Neural cell (in vitro differentiated cells): ENCODE results near the gene IL3RA. TPM values are rescaled to one million over a fixed set of nuclear protein-coding genes. Genes with fewer than 3 reads are reported as not detected.

Source experiments
- H2AFZ ChIP-seq: fragments of 200-600, 300-800 bp; sonication (generic), shearing (Covaris generic); 2 replicates; pipeline ENCODE4 v1.6.0; 2014; ENCODE audit warnings: low read depth, mild to moderate bottlenecking, antibody characterized with exemption, low read length, moderate library complexity
- H3F3A ChIP-seq: fragments of 200-600 bp; shearing (Covaris generic); 2 replicates; pipeline ENCODE4 v1.6.1; 2016; ENCODE audit warnings: mild to moderate bottlenecking, moderate library complexity, mixed read lengths, antibody characterized with exemption, low read length; ENCODE audit not compliant: insufficient read depth, poor library complexity, severe bottlenecking
- H3K27ac ChIP-seq: fragments of 200-600, 300-800 bp; sonication (generic), shearing (Covaris generic); 2 replicates; pipeline ENCODE4 v1.5.1; 2014; ENCODE audit warnings: mild to moderate bottlenecking, low read length, moderate library complexity
- H3K27me3 ChIP-seq: fragments of 300-800, 200-600 bp; sonication (generic), shearing (Covaris generic); 2 replicates; pipeline ENCODE4 v1.6.0; 2014; ENCODE audit warnings: mild to moderate bottlenecking, low read depth, low read length, moderate library complexity; ENCODE audit not compliant: insufficient read depth
- H3K36me3 ChIP-seq: fragments of 300-800, 200-600 bp; sonication (generic), shearing (Covaris generic); 2 replicates; pipeline ENCODE4 v1.5.1; 2014; ENCODE audit warnings: mild to moderate bottlenecking, antibody characterized with exemption, low read length, moderate library complexity; ENCODE audit not compliant: insufficient read depth
- H3K4me2 ChIP-seq: fragments of 300-800, 200-600 bp; sonication (generic), shearing (Covaris generic); 2 replicates; pipeline ENCODE4 v1.6.0; 2014; ENCODE audit warnings: mild to moderate bottlenecking, low read length
- H3K4me3 ChIP-seq: fragments of 300-800, 200-600 bp; sonication (generic), shearing (Covaris generic); 2 replicates; pipeline ENCODE4 v1.5.1; 2014; ENCODE audit warnings: mild to moderate bottlenecking, low read length, moderate library complexity
- H3K79me2 ChIP-seq: fragments of 200-600 bp; shearing (Covaris generic); replicated peaks from 2 replicates; pipeline ENCODE4 v1.6.0; 2014; ENCODE audit warnings: mild to moderate bottlenecking, low read length, moderate library complexity; ENCODE audit not compliant: insufficient read depth
- H3K9ac ChIP-seq: fragments of 300-800, 200-600 bp; sonication (generic), shearing (Covaris generic); 2 replicates; pipeline ENCODE4 v1.6.1; 2016; ENCODE audit warnings: mild to moderate bottlenecking, low read length, mixed read lengths
- H3K9me2 ChIP-seq: fragments of 200-600 bp; shearing (Covaris generic); 2 replicates; pipeline ENCODE4 v1.6.1; 2016; ENCODE audit warnings: mild to moderate bottlenecking, low read length, mixed read lengths; ENCODE audit not compliant: insufficient read depth
- H3K9me3 ChIP-seq: fragments of 200-600, 300-800 bp; sonication (generic), shearing (Covaris generic); 2 replicates; pipeline ENCODE4 v1.6.1; 2016; ENCODE audit warnings: mild to moderate bottlenecking, mixed run types, low read length, moderate library complexity, mixed read lengths
- H4K20me1 ChIP-seq: fragments of 200-600 bp; shearing (Covaris generic); 2 replicates; pipeline ENCODE4 v1.6.1; 2016; ENCODE audit warnings: mild to moderate bottlenecking, mixed run types; ENCODE audit not compliant: insufficient read depth
- CTCF ChIP-seq: fragments of 450-650 bp; IDR thresholded peaks from 2 replicates; pipeline ENCODE4 v1.5.1; 2014; ENCODE audit warnings: antibody characterized with exemption, mild to moderate bottlenecking, moderate library complexity; ENCODE audit not compliant: poor library complexity, severe bottlenecking
- EP300 ChIP-seq: fragments of 450-650 bp; conservative IDR thresholded peaks from 2 replicates; pipeline ENCODE4 v1.6.1; 2014; ENCODE audit warnings: antibody characterized with exemption, mild to moderate bottlenecking, moderate library complexity; ENCODE audit not compliant: poor library complexity, severe bottlenecking
- EZH2 ChIP-seq: fragments of 200-600, 300-800 bp; shearing (Covaris generic), sonication (generic); IDR thresholded peaks from 2 replicates; pipeline ENCODE4 v1.6.1; 2014; ENCODE audit warnings: antibody characterized with exemption, low read length, borderline replicate concordance, mild to moderate bottlenecking; ENCODE audit not compliant: insufficient read depth, poor library complexity, severe bottlenecking
- MXI1 ChIP-seq: fragments of 450-650 bp; conservative IDR thresholded peaks from 2 replicates; pipeline ENCODE4 v1.6.1; 2014; ENCODE audit warnings: antibody characterized with exemption, mild to moderate bottlenecking; ENCODE audit not compliant: poor library complexity, severe bottlenecking
- POLR2AphosphoS5 ChIP-seq: IDR thresholded peaks from 2 replicates; pipeline ENCODE4 v1.6.1; 2012
- RAD21 ChIP-seq: fragments of 450-650 bp; conservative IDR thresholded peaks from 2 replicates; pipeline ENCODE4 v1.6.1; 2014; ENCODE audit warnings: antibody characterized with exemption, mild to moderate bottlenecking, moderate library complexity
- REST ChIP-seq: IDR thresholded peaks from 2 replicates; pipeline ENCODE4 v1.6.1; 2012; ENCODE audit warnings: borderline replicate concordance
- SMC3 ChIP-seq: fragments of 450-650 bp; conservative IDR thresholded peaks from 2 replicates; pipeline ENCODE4 v1.6.1; 2014; ENCODE audit warnings: antibody characterized with exemption, mild to moderate bottlenecking, moderate library complexity; ENCODE audit not compliant: poor library complexity
- TAF1 ChIP-seq: IDR thresholded peaks from 2 replicates; pipeline ENCODE4 v1.6.1; 2012; ENCODE audit warnings: low read depth
- polyA plus RNA-seq: library from polyadenylated mRNA; depleted of rRNA; stranded (reverse); fragments of >200 nt; gene quantifications from 2 replicates; pipeline ENCODE4 v1.2.3, GENCODE V29; 2014

Gene IL3RA
- polyA plus RNA-seq, 1 donor from 2014 or later: not detected

- Histone ChIP-seq H2AFZ (no peak overlapping the region), H4K20me1 (no peaks in the 10 kb centered on the region), H3K27me3 (no peaks in the 10 kb centered on the region), H3F3A (no peaks in the 10 kb centered on the region), H3K36me3 (no peaks in the 10 kb centered on the region), H3K9ac (no peak overlapping the region), H3K9me2 (no peaks in the 10 kb centered on the region), H3K79me2 (peaks cover 27% of the 10 kb centered on the region), H3K9me3 (no peaks in the 10 kb centered on the region), H3K4me2 (no peak overlapping the region), H3K4me3 (no peak overlapping the region), H3K27ac (no peak overlapping the region)
- no peak for TF ChIP-seq RAD21
- TF ChIP-seq TAF1: no peak
- no peak for TF ChIP-seq CTCF
- TF ChIP-seq REST: no peak
- no peak for TF ChIP-seq POLR2AphosphoS5
- no peak for TF ChIP-seq MXI1
- no peak for TF ChIP-seq EP300
- no peak for TF ChIP-seq EZH2
- no peak for TF ChIP-seq SMC3
Observed at GRCh38 chrX:1388651-1389050, 52.1 kb downstream of the IL3RA start.

GRCh38 chrX:1389181-1389992 lies 52.8 kb downstream of the IL3RA start:
- Histone ChIP-seq H3K4me2 (no peak overlapping the region), H3K9ac (no peak overlapping the region), H3K4me3 (no peak overlapping the region), H3K27ac (no peak overlapping the region), H3K27me3 (no peaks in the 10 kb centered on the region), H4K20me1 (no peaks in the 10 kb centered on the region), H3K36me3 (no peaks in the 10 kb centered on the region), H3F3A (no peaks in the 10 kb centered on the region), H2AFZ (no peak overlapping the region), H3K9me2 (no peaks in the 10 kb centered on the region), H3K79me2 (peaks cover 34% of the 10 kb centered on the region), H3K9me3 (no peaks in the 10 kb centered on the region)
- no peak for TF ChIP-seq TAF1
